Esophagus muscularis mucosa (tissue), 4 donors: ENCODE results near the gene SEMA6A. TPM values are rescaled to one million over a fixed set of nuclear protein-coding genes. Genes with fewer than 3 reads are reported as not detected.

Source experiments
- DNase-seq: peaks from one replicate; pipeline ENCODE4 v3.0.0-alpha.2; 2017; ENCODE audit errors: extremely low spot score
- H3K27ac ChIP-seq, 4 donors: fragments of 200-600 bp; sonication (generic); replicated peaks in 1 of 4; 1 replicate in 3 of 4; 2 replicates in 1 of 4; pipeline ENCODE4 v1.5.1; 2016 to 2019; ENCODE audit warnings: mild to moderate bottlenecking in 1 of 4
- H3K27me3 ChIP-seq, 4 donors: fragments of 200-600 bp; sonication (generic); one replicate each; pipeline versions ENCODE4 v1.5.1 to v1.6.0; 2016 to 2019
- H3K36me3 ChIP-seq, 4 donors: fragments of 200-600 bp; sonication (generic); one replicate each; pipeline ENCODE4 v1.5.1; 2016 to 2019
- H3K4me1 ChIP-seq, 4 donors: fragments of 200-600 bp; sonication (generic); one replicate each; pipeline ENCODE4 v1.5.1; 2016 to 2019
- H3K4me3 ChIP-seq, 4 donors: fragments of 200-600 bp; sonication (generic); 1 replicate in 2 of 4; 2 replicates in 2 of 4; pipeline ENCODE4 v1.5.1; 2016 to 2019; ENCODE audit warnings: mild to moderate bottlenecking in 4 of 4, moderate library complexity in 1 of 4
- H3K9me3 ChIP-seq, 4 donors: fragments of 200-600 bp; sonication (generic); 1 replicate in 3 of 4; 2 replicates in 1 of 4; pipeline ENCODE4 v1.5.1; 2016 to 2019
- CTCF ChIP-seq, 3 experiments: fragments of 200-600 bp in 2 of 3; fragments of 450-650 bp in 1 of 3; sonication (generic) in 2 of 3; IDR thresholded peaks; one replicate each; pipeline ENCODE4 v1.5.1; 2017 to 2019; ENCODE audit warnings: antibody characterized with exemption in 3 of 3, mild to moderate bottlenecking in 2 of 3, moderate library complexity in 1 of 3
- EP300 ChIP-seq: sonication (generic); formaldehyde crosslinking; IDR thresholded peaks from one replicate; pipeline ENCODE4 v1.6.1; 2017; ENCODE audit warnings: antibody characterized with exemption
- POLR2A ChIP-seq: fragments of 450-650 bp; IDR thresholded peaks from one replicate; pipeline ENCODE4 v1.6.1; 2017; ENCODE audit warnings: antibody characterized with exemption, moderate library complexity, mild to moderate bottlenecking, low read depth
- POLR2AphosphoS5 ChIP-seq, 2 donors: sonication (generic); formaldehyde crosslinking; IDR thresholded peaks; one replicate each; pipeline ENCODE4 v1.6.1; 2017; ENCODE audit warnings: antibody characterized with exemption in 2 of 2
- WGBS: methylation state at CpG from one replicate; pipeline ENCODE4 v1.1.5; 2018; 5-methylcytosine and 5-hydroxymethylcytosine counted together
- intact Hi-C: fragments of 100-400 bp; cut with DNase I; formaldehyde crosslinking; loops from one replicate; pipeline ENCODE4 v1.15.1; 2023
- total RNA-seq, 4 donors: library from RNA; depleted of rRNA; stranded (reverse); fragments of >200 nt; gene quantifications; one replicate each; pipeline versions ENCODE4 v1.1.0 to v1.2.1, GENCODE V29; 2016

Gene SEMA6A
- total RNA-seq, 4 donors from 2014 or later: 10.9 to 20.9 (median 14.3) TPM

GRCh38 chr5:116459301-116459700 lies 115.3 kb downstream of the SEMA6A start:
- H3K27ac ChIP-seq: no peak overlapping the region
- DNase-seq: no peak
- H3K4me3 ChIP-seq: no peak overlapping the region
- H3K36me3 ChIP-seq: peaks cover 0 to 4% (median 0%) of the 10 kb centered on the region in 4 donors
- TF ChIP-seq EP300: no peak
- TF ChIP-seq POLR2A: no peak
- TF ChIP-seq POLR2AphosphoS5 (IDR thresholded peaks at IDR 0.05): no peak
- no peak for TF ChIP-seq CTCF (IDR thresholded peaks at IDR 0.05)
- H3K27me3 ChIP-seq: no peaks in the 10 kb centered on the region
- H3K9me3 ChIP-seq: no peaks in the 10 kb centered on the region
- WGBS: 57% methylated on average over 2 of the region's 2 CpGs
- H3K4me1 ChIP-seq: peaks cover 9 to 18% (median 14%) of the 10 kb centered on the region in 4 donors
- intact Hi-C loops: no loop called here

GRCh38 chr5:116457062-116457461 lies 117.6 kb downstream of the SEMA6A start:
- 97% methylated on average over 4 of the region's 4 CpGs for WGBS
- no peak overlapping the region for H3K4me3 ChIP-seq
- H3K36me3 ChIP-seq: peaks cover 0 to under 1% (median 0%) of the 10 kb centered on the region in 4 donors
- H3K4me1 ChIP-seq: peaks cover 17 to 24% (median 21%) of the 10 kb centered on the region in 4 donors
- TF ChIP-seq CTCF (IDR thresholded peaks at IDR 0.05) (no peak), POLR2AphosphoS5 (IDR thresholded peaks at IDR 0.05) (no peak), EP300 (no peak), POLR2A (no peak)
- DNase-seq: no peak
- H3K27ac ChIP-seq: no peak overlapping the region
- H3K27me3 ChIP-seq: no peaks in the 10 kb centered on the region
- no peaks in the 10 kb centered on the region for H3K9me3 ChIP-seq
- intact Hi-C loops: no loop called here

GRCh38 chr5:116456036-116456435 lies 118.6 kb downstream of the SEMA6A start:
- intact Hi-C loops: no loop called here
- Histone ChIP-seq H3K4me3 (no peak overlapping the region), H3K4me1 (peaks cover 17 to 24% (median 21%) of the 10 kb centered on the region in 4 donors), H3K36me3 (no peaks in the 10 kb centered on the region), H3K27me3 (no peaks in the 10 kb centered on the region), H3K9me3 (no peaks in the 10 kb centered on the region), H3K27ac (no peak overlapping the region)
- TF ChIP-seq EP300 (no peak), CTCF (IDR thresholded peaks at IDR 0.05) (no peak), POLR2AphosphoS5 (IDR thresholded peaks at IDR 0.05) (no peak), POLR2A (no peak)
- no peak for DNase-seq
- 31% methylated on average over 1 of the region's 1 CpG for WGBS

GRCh38 chr5:116455061-116455460 lies 119.6 kb downstream of the SEMA6A start:
- no peak for DNase-seq
- Histone ChIP-seq H3K9me3 (no peaks in the 10 kb centered on the region), H3K27ac (no peak overlapping the region), H3K4me3 (no peak overlapping the region), H3K4me1 (peaks cover 17 to 24% (median 21%) of the 10 kb centered on the region in 4 donors), H3K27me3 (no peaks in the 10 kb centered on the region), H3K36me3 (no peaks in the 10 kb centered on the region)
- 58% methylated on average over 5 of the region's 5 CpGs for WGBS
- TF ChIP-seq POLR2A (no peak), CTCF (IDR thresholded peaks at IDR 0.05) (no peak)
- intact Hi-C loops: no loop called here

GRCh38 chr5:116454417-116454927 lies 120.2 kb downstream of the SEMA6A start:
- no peaks in the 10 kb centered on the region for H3K9me3 ChIP-seq
- no peaks in the 10 kb centered on the region for H3K27me3 ChIP-seq
- H3K4me3 ChIP-seq: peak overlapping the region in 1 of 4 donors; percentile 14
- DNase-seq: no peak
- peaks cover 17 to 24% (median 21%) of the 10 kb centered on the region in 4 donors for H3K4me1 ChIP-seq
- no peak for TF ChIP-seq EP300
- TF ChIP-seq POLR2A: no peak
- no peak for TF ChIP-seq CTCF (IDR thresholded peaks at IDR 0.05)
- TF ChIP-seq POLR2AphosphoS5 (IDR thresholded peaks at IDR 0.05): no peak
- no peak overlapping the region for H3K27ac ChIP-seq
- intact Hi-C loops: no loop called here
- 22% methylated on average over 9 of the region's 9 CpGs for WGBS
- peaks cover 0 to 1% (median 0%) of the 10 kb centered on the region in 4 donors for H3K36me3 ChIP-seq
